HG03521 (cell line): ENCODE measurements around the gene UBASH3B.
"Not testable (repeated sequence)": the region's sequence is repeated elsewhere in the genome, so short reads cannot be mapped to it uniquely, and the experiment has no call there.

Experiments used
- ATAC-seq: cut with Tn5 transposase; IDR thresholded peaks from one replicate; pipeline ENCODE4 v1.9.1; 2021; ENCODE audit warnings: mild to moderate bottlenecking, moderate library complexity; ENCODE audit not compliant: unreplicated experiment

UBASH3B gene

DNA sequence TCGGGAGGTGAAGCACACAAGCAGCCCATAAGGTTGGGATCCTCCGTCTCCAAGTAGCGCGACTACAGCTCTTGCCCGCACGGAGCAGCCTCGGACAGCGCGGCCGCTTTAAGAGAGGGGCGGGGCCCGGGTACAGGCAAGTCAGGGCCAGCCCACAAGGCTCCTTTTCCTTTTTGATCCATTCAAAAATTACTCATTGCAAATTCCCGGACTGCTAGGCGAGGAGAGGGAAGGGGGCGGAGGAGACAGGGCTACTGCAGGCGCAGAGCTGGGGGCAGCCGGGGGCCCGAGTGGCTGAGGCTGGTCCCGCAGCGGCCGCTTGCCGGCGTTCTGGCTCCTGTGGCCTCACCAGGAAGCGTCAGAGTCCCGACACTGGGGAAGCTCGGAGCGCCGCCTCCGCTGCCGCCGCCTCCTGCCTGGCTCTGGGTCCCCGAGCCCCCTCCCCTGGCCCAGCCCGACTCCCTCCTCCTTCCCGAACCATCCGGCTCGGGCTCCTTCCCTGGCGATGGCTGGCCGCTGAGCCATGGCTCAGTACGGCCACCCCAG is at the start of gene UBASH3B:
UBASH3B (plus strand) TSS at position 196 of the 546 bp plus-strand sequence; CDS start at position 524, 328 bp downstream.
- ATAC-seq = peak; percentile 78

DNA sequence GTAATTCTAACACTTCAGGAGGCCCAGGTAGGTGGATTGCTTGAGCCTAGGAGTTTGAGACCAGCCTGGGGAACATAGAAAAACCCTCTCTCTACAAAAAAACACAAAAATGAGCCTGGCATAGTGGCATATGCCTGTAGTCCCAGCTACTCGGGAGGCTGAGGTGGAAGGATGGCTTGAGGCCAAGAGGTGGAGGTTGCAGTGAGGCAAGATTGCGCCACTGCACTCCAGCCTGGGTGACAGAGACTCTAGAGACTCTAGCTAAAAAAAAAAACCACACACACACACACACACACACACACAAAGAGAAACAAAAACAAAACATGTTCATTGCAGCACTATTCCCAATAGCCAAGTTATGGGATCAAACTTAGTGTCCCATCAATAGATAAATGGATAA is 48.4 kb upstream of the UBASH3B start:
- ATAC-seq = not testable (repeated sequence)

DNA sequence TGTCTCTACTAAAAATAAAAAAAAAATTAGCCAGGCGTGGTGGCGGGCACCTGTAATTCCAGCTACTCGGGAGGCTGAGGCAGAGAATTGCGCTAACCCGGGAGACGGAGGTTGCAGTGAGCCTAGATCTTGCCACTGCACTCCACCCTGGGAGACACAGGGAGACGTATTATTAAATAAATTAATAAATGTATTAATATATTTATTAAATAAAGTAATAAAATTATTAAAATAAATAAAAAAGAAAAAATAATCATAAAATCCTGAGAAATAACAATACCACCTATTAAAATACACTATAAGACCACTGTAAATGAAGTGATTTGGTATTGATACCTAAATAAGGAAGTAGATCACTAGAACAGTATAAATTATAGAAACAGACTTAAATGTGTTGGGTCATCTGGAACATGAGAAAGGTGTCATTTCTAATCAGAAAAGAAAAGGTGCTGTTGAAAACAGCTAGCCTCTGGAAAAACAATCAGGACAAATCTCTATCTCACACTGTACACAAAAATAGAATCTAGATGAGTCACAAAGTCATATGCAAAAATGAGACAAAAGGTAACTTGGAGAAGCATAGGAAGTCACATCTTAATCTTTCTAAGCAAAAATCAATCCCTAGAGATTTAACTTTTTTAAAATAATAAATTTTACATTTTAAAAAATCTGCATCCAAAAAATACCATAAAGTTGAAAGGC is 43.2 kb upstream of the UBASH3B start:
- ATAC-seq = no peak

GRCh38 chr11:122616718-122617117 is 38.8 kb upstream of the UBASH3B start:
- no peak for ATAC-seq

DNA sequence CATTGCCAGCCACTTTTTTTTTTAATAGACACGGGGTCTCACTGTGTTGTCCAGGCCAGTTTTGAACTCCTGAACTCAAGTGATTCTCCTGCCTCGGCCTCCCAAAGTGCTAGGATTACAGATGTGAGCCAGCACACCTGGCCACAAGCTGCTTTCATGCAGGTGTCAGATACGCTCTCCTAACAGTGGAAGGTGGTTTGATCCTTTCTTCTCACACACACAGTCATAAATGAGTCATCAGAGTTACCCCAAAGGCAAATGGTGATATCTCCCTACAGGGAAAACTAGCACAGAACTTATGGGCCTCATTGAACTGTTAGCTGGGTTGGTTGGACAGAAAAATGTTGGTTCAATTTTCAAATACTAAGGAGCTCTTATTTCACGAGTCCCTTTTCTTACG is 38.2 kb upstream of the UBASH3B start:
- no peak for ATAC-seq

DNA sequence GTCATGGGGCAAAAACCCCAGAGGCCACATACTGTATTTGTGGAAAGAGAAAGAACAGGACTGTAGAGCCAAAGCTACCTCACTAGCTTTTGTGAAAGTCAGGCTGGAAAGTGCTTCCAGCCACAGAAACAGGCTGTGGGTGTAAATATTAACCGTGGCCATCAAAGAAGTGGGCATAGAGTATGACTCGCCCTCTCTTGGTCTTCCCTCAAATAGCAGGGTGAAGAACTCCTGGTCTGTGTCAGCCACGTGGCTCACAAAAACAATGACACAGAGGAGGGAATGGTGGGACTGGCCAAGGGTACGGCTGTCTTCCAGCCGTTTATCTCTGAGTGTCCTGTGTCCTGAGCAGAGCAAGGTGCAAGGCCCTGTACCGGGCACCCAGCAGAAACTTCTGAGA is 37.6 kb upstream of the UBASH3B start:
- no peak for ATAC-seq

GRCh38 chr11:122618927-122619326 is 36.6 kb upstream of the UBASH3B start:
- ATAC-seq = no peak

- no peak for ATAC-seq
Observed at GRCh38 chr11:122619757-122620156, 35.8 kb upstream of the UBASH3B start.

- not testable (repeated sequence) for ATAC-seq
Observed at GRCh38 chr11:122625501-122625900, 30.0 kb upstream of the UBASH3B start.

GRCh38 chr11:122625976-122626665 is 29.4 kb upstream of the UBASH3B start:
- no peak for ATAC-seq

GRCh38 chr11:122627745-122628144 is 27.8 kb upstream of the UBASH3B start:
- no peak for ATAC-seq

- ATAC-seq = peak; percentile 72
Observed at GRCh38 chr11:122628810-122629555, 26.5 kb upstream of the UBASH3B start.

- no peak for ATAC-seq
Observed at GRCh38 chr11:122632181-122632824, 23.2 kb upstream of the UBASH3B start.

DNA sequence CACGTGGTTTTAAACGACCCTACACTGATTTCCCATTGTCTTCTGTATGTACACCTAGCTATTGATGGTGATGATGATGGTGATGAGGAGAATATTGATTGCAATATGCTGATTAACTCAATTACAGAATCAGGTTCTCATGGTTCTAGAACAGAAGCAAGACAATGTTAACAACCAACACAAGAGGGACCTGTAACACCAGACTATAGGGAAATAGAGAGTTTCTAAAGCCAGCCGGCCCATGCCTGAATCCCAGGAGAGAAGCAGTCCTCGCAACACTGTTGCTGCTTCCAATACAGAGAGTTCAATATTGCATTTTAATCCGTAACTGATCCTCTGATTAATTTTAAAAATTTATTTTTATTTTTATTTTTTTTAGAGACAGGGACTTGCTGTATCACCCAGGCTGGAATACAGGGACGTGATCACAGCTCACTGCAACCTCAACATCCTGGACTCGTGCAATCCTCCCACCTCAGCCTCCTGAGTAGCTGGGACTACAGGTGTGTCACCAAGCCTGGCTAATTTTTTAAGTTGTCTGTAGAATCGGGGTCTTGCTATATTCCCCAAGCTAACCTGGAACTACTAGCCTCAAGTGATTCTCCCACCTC is 22.2 kb upstream of the UBASH3B start:
- no peak for ATAC-seq

DNA sequence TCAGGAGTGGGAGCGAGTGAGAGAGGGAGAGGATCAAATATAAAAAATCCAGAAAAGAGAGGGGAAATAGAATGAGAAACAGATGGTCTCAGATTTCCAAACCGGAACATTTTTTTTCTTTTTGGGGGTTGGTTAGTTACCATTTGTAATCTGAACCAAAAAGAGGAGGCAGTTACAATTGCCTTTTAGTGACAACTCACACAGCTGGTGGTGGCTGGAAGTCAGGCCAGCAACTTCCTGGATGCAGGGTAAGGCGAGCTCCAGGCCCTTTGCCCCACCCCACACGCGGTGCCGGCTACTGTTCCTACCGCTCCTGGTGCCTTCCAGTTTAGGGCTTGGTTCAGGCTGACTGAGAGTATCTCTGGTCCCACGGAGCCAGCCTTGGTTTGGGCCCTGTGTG is 21.0 kb upstream of the UBASH3B start:
- no peak for ATAC-seq

- ATAC-seq = no peak
Observed at GRCh38 chr11:122637541-122637940, 18.0 kb upstream of the UBASH3B start.

- ATAC-seq = no peak
Observed at GRCh38 chr11:122642472-122642922, 13.0 kb upstream of the UBASH3B start.

- no peak for ATAC-seq
Observed at GRCh38 chr11:122642971-122643370, 12.6 kb upstream of the UBASH3B start.

DNA sequence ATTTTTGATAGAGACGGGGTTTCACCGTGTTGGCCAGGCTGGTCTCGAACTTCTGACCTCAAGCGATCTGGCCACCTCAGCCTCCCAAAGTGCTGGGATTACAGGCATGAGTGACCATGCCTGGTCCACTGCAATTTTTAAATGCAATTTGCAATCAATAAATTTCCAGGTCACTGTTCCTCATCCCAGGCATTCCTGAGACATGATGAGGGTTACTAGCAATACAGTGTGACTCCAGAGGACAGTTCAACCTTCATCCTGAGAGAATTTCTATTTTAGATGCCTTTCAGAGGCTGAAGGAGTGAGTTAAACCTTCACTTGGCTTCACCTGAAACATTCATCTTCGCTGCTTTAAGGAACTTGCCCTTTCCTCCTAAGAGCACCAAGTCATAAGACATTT is 9.7 kb upstream of the UBASH3B start:
- ATAC-seq = no peak

DNA sequence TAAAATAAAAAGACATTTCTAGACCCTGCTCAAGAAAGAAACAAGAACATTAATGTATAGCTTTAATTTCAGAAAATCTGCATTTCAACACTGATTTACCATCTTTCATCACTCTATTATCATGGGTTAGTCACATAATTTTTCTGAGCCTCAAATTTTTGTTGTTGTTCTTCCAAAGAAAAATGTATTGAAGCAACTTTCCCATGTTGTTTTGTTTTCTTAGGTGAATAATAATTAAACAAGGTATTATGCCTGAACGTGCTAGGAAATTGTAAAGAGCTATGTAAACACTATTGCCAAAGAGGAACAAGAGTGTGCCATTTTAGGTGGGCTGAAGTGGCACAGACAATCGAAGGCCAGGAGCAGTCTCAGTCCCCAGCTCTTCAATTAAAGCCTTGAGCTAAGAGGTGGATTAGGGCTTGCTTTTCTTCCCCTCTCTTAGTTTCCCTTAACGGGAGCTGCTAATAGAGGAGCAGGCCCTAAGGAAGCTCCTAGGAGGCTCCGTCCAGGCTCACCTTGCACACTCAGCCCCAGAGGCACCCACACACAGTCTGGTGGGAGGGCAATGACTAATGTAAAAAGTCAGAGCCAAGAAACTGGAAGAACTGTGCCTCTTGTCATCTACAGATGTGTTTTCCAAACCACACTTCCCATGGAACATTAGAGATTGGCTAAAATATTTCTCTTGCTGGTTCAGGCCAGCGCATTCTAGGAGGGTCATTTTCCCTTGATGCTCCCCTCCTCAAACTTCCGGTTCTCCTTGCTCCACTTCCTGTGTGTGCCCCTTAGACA is 8.8 kb upstream of the UBASH3B start:
- no peak for ATAC-seq
